GM19023 (cell line): ENCODE measurements around the gene MYT1.

Experiments
- ATAC-seq: cut with Tn5 transposase; IDR thresholded peaks from one replicate; pipeline ENCODE4 v1.9.1; 2021; ENCODE audit warnings: mild to moderate bottlenecking, moderate library complexity; ENCODE audit not compliant: unreplicated experiment

Gene MYT1

DNA sequence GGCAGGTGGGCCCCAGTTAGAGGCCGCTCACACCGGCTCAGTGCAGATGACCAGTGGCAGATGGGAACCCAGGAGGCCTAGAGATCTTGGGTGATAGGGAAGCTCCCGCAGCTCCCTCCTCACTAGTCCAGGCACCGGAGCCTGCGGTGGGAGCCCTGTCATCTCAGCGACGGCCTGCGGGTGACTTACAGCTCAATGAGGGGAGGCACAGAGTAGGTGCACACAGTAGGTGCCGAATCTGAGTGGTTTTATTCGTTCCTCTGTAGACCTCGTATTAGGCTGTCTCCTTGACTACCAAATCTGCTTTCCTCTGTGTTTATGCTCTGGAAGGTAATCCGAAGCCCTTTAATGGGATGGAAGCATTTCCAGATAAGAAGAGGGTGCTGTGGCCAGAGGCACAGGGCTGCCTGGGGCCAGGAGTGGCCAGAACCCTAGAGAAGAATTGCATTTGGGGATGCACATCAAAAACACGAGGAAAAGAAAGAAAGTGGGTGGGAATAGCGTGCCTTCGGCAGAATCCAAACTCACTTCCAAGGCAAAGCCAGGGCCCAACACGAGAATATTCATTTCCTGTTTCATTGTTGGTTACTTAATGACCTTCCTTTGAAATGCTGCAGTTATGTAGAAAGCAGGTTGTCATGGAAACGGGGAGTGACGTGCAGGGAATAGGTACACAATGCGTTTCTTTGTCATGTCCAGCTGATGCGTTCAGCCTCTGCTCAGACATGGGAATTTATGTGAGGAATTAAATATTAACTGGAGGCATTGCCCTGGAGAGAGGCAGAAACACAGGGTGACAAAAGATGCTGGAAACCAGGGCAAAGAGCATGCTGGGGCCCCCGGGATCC lies 24.7 kb downstream of the MYT1 start:
- ATAC-seq: no peak

DNA sequence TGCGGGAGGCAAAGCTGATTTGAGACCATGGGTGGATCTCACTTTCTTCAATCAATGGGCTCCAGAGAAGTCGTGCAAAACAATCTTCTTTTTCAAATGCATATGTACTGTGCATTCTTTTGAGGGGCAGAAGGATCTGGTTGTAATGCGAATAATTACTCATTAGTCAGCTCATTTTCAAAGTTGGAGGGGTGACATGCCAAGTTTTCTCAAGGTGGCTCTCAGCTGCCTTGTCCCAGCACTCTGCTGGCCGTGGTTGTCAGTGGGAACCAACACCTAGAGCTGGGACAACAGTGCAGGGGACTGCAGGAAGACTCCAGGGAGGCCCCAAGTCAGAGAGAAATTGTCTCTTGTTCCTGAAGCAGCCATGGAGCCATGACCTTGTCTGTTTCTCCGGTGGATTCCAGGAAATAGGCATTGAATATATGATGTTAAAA lies 25.3 kb downstream of the MYT1 start:
- no peak for ATAC-seq

DNA sequence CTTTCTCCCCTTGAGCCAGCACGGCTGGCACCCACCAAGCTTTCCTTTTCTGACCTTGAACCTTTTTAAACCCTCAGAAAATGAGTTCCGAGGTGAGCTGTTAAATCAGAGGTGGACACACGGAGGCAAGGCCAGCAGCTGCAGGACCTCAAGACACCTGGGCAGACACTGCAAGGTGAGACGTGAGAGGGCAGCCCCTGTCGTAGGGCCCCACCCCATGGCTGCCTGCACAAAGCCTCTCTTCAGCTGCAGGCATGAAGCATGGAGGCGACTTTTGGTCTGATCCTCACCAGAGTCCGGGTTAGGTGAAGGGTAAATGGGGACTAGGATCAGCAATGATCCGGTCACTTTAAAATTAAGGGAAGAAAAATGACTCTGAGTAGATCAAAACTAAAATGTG lies 25.7 kb downstream of the MYT1 start:
- no peak for ATAC-seq

DNA sequence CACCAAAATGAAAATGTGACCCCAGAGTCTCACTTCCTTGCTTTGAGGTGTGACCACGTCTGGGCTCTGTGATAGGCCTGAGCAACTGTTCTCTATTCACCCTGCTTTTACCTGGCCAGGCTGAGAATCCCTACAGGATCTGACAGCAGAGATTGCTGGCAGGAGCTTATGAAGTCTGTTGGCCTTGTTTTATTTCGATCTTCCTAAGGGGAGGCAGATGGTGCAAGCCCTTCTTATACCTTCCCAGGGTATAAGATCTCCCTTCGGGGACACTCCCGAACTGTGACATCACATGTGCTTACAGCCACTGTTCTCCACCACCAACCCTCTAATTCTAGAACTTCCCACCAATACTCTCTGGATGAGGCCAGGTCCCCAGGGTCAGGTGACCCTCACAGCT lies 26.8 kb downstream of the MYT1 start:
- no peak for ATAC-seq

DNA sequence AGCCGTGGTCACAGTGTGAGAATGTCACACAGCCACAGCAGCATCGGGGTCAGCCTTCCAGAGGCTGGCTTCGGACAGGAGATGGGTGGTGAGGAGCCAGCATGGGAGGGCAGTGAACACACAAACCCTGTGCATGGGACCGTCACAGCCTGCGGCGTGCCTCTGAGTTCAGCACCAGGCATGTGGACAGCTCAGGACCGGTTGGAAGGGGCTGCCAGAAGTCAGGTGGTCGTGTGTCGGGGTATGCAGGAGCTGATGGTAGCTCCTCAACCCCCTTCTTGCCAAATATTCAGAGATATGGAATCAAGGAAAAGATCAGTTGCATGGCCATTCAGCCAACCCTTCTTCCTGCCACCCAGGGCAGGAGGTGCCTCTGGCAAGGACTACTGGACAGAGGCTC lies 28.2 kb downstream of the MYT1 start:
- no peak for ATAC-seq

DNA sequence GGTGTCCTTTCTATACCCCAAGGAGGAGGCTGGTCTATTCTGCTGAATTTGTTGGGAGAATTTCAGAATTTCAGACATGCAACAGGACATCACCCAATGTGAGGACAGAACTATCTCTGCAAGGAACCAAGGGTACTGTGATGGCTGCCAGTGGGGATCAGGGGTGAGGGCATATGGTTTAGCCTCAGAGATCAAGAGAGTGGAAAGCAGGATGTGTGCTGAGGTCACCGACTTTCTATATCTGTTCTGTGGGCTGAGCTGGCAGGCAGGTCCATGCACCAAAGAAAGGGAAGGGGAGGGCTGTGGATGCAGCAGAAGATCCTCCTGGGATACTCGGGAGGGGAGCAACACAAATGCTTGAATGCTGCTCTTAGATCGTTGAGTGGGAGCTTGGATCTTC lies 28.8 kb downstream of the MYT1 start:
- ATAC-seq: no peak

DNA sequence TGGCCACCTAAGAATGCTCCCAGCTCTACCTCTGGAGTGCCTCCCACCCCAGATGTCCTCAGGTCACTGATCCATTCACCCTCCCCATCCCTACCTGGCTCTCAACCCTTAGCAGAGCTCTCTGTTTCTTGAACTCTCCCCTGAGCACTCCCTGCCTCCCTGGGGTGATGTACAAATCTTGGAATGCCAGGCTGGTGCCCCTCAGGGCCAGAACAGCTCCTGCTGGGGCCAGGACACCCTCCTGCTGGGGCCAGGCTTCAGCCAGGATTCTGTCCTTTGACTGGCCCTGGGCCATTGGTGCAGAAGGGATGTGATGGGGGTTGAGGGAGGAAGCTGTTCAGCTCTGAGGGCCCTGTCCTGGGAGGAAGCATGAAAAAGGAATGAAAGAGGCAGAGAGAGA lies 30.0 kb downstream of the MYT1 start:
- ATAC-seq: no peak

DNA sequence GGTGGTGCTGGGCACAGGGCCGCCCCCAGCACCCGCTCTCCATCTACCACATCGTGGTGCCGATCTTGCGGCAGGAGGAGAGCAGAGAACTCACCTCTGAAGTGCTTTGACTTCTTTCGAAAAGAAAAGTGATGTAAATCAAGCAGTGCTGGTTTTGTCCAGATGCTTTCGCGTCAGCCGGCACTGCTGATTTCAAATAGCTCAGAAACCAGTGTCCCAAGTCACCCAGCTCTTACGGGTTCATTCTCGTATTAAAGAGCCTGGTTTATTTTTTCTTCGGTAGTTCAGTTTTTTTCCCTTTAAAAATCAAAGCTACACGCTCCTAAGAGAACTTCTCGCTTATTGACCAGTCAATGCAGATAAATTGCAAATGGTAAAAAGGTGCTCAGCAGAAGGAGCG lies 32.1 kb downstream of the MYT1 start:
- no peak for ATAC-seq

DNA sequence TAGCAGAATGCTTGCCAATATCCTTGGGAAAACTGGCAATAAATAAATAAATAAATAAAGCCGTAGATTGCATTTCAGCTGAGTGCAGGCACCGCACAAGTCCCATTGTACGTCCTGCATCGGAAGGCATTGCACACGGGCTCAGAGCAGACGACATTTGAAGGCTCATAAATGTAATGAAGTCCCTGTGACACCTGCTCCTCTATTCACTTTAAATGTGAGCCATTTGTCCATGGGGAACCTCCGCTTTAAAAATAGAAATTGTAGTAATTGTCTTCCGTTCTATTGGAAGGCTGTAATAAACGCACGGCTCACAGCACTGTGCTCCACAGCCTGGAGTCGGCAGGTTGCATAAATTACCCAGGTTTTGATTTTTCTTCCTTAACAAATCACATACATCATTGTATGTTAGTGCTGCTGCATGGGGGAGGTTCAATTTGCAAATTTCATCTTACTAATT lies 32.6 kb downstream of the MYT1 start:
- no peak for ATAC-seq

DNA sequence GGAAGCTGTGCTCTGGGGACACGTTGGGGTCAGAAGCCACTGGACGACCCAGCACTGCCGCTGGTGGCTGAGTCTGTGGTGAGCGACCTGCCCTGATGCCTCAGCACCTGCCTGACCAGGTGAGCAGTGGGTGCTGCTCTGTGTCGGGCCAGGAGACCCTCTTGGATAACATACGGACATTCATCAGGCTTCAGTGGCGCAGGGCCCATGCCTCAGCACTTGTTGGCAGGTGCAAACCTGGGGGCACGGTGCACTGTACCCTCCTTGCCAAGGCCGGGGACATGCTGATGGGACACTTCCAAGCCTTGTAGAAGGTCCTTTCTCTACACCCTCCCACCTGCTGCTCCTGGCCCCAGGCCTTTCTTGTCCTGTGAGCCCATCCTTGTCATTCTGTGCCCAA lies 34.1 kb downstream of the MYT1 start:
- no peak for ATAC-seq

DNA sequence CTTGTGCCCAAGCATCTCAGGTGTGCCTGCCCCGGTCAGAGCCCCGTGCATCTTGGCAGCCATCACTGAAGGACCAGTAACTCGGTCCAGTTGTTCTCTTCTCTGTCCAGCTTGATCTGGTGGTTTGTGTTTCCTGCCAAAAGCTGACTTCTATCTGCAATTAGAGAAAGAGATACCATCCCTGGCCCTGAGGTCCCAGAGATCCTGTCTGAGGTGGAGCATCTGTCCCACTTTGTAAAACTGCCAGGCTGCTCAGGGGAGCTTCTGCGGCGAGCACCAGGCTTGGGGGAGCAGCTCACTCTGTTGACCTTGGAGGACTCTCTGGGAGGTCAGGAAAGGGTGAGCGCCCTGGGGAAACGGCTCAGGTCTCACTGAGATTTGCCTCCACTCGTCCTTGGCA lies 35.1 kb downstream of the MYT1 start:
- ATAC-seq: no peak

DNA sequence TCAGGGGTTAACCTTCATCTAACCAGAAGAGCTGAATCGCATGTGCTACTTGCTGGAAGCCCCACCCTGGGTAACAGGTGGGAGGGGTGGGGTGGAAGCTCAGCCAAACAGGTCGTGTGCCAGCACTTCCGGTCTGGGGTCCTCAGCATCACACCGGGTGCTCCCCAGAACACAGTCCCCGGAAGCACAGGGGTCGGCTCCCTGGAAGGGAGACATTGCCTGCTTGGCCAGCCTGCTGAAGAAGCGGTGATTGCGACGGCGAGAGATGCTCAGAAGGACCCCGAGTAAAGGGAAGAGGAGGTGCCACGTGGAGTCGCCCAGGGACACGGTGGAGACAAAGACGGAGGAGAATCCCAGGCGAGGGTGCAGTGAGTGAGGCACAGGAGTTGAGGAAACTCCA lies 36.5 kb downstream of the MYT1 start:
- no peak for ATAC-seq

DNA sequence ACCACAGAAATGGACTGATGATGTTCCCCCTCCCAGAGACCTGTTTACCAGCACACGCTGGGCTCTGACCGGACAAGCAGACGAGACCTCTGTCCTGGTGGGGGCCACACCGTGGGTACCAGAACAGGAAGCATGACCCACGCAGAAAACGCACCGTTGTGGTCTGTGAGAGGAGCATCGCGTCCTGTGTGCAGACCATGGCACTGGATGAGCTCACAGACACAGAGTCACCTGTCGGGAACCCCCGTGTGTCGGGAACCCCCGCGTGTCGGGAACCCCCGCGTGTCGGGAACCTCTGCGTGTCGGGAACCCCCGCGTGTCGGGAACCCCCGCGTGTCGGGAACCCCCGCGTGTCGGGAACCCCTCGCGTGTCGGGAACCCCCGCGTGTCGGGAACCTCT lies 37.4 kb downstream of the MYT1 start:
- no peak for ATAC-seq

DNA sequence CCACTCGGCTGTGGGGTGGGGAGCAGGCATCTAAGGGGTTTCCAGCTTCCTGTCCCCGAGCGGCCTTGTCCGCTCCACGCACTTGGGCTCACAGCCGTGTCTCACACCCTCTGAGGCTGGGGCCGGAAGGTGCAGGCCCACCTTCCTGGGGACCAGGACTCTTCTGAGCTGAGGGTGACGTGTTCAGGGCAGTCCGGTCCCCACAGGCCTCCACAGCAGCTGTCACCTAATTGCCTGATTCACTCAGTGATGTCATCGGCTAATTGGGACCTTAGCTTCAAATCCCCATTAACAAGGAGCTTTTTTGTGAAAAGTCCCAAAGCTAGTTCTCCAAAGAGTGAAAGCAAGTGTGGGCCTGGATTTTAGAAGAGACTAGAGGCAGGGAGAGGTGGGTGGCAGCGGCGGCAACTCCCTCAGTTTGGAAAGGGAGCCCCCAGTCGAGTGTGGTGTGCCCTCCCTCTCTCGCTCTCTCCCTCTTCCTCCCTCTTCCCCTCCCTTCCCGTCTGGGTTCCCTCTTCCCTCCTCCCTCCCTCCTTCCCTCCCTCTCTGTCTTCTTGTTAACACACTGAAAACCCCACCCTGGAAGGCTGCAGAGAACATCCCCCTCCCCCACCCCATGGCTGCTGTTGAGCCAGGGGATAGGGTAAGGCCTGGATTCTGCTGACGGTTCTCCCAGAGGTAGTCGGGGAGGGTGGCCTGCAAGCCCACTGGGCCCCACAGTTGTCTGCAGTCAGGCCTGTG lies 39.0 kb downstream of the MYT1 start:
- ATAC-seq: no peak

DNA sequence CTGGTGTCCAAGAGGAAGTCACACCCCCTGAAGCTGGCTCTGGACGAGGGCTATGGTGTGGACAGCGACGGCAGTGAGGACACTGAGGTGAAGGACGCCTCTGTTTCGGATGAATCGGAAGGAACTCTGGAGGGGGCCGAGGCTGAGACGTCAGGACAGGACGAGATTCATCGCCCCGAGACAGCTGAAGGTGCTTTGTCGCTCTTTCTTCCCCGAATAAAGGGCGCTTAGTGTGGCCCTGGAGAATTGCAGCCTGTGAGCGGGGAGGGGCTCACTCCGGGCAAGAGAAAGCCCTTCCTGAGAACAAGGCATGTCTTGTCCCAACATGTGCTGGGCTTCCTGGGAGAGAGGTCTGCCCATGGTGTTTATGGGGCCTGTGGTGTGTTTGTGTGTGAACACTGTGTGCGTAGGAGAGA lies 41.4 kb downstream of the MYT1 start:
- no peak for ATAC-seq

DNA sequence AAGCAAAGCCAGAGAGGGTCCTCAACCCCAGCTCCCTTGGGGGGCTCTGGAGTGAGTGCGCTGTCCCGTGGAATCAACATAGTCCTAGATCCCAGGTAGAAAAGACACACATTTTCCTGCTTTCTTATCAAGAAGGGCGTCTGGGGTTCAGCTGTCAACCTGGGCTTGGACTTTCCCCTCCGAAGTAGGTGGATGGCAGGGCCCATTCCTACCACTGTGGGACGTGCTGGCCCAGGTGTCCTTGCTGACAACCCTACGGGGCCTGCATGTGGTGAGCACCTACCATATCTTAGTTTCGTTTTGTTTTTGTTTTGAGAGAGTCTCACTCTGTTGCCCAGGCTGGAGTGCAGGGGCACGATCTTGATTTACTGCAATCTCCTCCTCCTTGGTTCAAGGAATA lies 42.4 kb downstream of the MYT1 start:
- ATAC-seq: no peak

DNA sequence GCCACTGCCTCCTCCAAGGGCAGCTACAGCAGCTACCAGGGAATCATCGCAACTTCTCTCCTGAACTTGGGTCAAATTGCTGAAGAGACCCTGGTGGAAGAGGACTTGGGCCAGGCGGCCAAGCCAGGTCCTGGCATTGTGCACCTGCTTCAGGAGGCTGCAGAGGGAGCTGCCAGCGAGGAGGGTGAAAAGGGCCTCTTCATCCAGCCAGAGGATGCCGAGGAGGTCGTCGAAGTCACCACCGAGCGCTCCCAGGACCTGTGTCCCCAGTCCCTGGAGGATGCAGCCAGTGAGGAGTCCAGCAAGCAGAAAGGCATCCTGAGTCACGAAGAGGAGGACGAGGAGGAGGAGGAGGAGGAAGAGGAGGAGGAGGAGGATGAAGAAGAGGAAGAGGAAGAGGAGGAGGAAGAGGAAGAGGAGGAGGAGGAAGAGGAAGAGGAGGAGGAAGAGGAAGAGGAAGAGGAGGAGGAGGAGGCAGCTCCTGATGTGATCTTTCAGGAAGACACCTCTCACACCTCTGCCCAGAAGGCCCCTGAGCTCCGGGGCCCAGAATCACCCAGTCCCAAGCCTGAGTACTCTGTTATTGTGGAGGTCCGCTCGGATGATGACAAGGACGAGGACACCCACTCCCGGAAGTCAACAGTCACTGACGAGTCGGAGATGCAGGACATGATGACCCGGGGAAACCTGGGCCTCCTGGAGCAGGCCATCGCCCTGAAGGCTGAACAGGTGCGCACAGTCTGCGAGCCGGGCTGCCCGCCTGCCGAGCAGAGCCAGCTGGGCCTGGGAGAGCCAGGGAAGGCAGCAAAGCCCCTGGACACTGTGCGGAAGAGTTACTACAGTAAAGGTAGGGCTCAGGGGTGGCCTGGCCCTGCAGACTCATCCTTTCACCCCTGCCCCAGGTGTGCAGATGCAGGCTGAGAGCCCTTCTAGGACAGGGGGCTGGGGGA lies 43.7 kb downstream of the MYT1 start:
- no peak for ATAC-seq

DNA sequence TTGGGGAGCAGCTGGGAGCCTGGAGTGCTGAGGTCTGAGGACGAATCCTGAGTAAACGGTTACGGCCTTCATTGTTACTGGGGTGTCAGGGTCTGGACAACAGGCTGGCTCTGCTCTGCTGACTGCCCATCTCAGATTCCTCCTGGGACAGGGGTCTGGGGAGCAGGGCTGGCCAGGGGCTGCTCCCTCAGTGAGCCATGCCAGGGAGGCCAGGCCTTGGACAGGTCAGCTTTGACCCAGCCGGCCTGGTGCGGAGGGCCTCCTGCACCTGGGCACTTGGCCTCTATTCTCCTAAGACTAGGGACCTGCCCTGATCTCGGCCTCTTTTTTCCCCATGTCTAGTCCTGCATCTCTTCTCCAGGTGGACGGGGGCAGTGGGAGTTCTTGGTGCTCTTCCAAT lies 44.9 kb downstream of the MYT1 start:
- no peak for ATAC-seq

DNA sequence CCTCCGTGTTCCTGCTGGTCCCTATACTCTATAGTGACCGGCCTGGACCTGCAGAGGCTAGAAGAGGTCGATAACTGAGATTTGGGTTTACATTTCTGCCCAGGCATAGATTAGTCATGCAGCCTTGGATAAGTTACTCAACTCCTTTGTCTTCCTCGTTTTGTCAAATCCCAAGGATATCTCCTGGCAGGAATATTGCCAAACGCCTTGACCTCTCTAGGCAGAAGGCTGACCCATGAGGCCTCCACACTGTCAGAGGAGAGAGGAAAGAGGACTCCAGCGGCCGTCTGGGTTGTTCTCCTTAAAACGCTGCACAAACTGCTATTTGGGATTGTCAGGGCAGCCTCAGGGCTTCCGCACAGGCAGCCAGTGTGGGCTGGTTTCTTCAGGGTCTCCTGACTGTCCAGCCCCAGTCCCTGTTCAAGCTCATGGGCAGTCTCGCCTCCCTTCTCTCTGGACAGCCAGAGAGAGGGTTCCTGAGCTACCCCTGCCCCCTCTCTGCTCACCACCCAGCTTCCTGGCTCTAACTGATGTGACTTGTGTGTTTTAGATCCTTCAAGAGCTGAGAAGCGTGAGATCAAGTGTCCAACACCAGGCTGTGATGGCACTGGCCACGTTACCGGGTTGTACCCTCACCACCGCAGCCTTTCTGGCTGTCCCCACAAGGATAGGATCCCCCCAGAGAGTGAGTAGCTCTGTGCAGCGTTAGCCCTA lies 46.6 kb downstream of the MYT1 start:
- no peak for ATAC-seq

DNA sequence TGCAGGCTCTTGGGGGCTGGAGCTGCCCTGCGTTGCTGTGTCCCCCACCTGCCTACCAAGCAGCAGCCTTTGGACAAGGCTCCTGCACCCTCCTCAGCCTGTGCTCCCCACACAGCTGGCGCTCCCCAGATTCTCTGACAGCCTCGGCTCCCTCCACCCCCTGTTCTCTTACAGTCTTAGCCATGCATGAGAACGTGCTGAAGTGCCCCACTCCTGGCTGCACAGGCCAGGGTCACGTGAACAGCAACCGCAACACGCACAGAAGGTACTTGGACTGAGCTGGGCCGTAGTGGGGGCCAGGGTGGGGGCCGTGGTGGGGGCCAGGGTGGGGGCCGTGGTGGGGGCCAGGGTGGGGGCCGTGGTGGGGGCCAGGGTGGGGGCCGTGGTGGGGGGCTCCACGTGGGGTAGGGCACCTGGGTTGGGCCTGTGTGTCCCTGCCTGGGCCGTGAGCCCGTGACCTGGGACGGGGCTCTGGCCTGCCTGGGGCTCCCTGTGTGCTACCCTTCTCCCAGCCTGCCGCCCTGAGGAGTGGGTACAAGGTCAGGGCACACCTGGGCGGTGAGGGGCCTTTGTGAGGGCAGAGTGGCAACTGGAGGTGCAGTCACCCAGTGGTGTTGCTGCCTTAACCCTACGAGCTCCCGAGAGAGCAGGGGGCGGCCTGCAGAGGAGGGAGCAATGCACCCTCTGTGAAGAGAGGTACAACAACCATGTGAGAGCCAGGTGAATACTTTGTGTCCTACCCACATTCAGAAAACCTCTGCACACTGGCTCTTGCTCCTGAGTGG lies 47.8 kb downstream of the MYT1 start:
- no peak for ATAC-seq
